HEK293 (cell line): Measurements from ENCODE around the gene MLEC.

ENCODE experiments used
- AEBP2 ChIP-seq: fragments of 450-650 bp; formaldehyde crosslinking; IDR thresholded peaks from 2 replicates; pipeline ENCODE4 v1.5.1; 2016; ENCODE audit warnings: missing biosample characterization, missing genetic modification characterization, borderline replicate concordance
- BCL11A ChIP-seq: fragments of 450-650 bp; formaldehyde crosslinking; IDR thresholded peaks from 2 replicates; pipeline ENCODE4 v1.5.1; 2016; ENCODE audit warnings: low read depth, missing biosample characterization, missing genetic modification characterization
- FEZF1 ChIP-seq: fragments of 450-650 bp; formaldehyde crosslinking; IDR thresholded peaks from 2 replicates; pipeline ENCODE4 v1.5.1; 2016; ENCODE audit warnings: missing biosample characterization, missing genetic modification characterization
- GLI2 ChIP-seq: fragments of 450-650 bp; formaldehyde crosslinking; IDR thresholded peaks from 2 replicates; pipeline ENCODE4; 2017; ENCODE audit warnings: missing biosample characterization, missing genetic modification characterization, low read depth, borderline replicate concordance
- HIC1 ChIP-seq: fragments of 450-650 bp; formaldehyde crosslinking; IDR thresholded peaks from 2 replicates; pipeline ENCODE4 v1.5.1; 2016; ENCODE audit warnings: missing biosample characterization, missing genetic modification characterization
- HOXA7 ChIP-seq: sonication (generic); formaldehyde crosslinking; IDR thresholded peaks from 2 replicates; pipeline ENCODE4 v1.8.1; 2022; ENCODE audit warnings: missing genetic modification reagents, borderline replicate concordance
- IKZF3 ChIP-seq: fragments of 450-650 bp; IDR thresholded peaks from 2 replicates; pipeline ENCODE4 v1.5.0; 2018; ENCODE audit warnings: missing biosample characterization, mild to moderate bottlenecking, missing genetic modification characterization, moderate library complexity
- SCRT2 ChIP-seq: fragments of 450-650 bp; formaldehyde crosslinking; IDR thresholded peaks from 2 replicates; pipeline ENCODE4 v1.5.1; 2016; ENCODE audit warnings: missing biosample characterization, missing genetic modification characterization
- SP7 ChIP-seq: fragments of 450-650 bp; formaldehyde crosslinking; IDR thresholded peaks from 2 replicates; pipeline ENCODE4 v1.5.1; 2016; ENCODE audit warnings: missing biosample characterization, missing genetic modification characterization
- YY1 ChIP-seq: fragments of 450-650 bp; formaldehyde crosslinking; IDR thresholded peaks from 2 replicates; pipeline ENCODE4 v1.5.1; 2018; ENCODE audit warnings: missing biosample characterization, missing genetic modification characterization
- ZBTB1 ChIP-seq: fragments of 450-650 bp; formaldehyde crosslinking; IDR thresholded peaks from 2 replicates; pipeline ENCODE4 v1.5.1; 2016; ENCODE audit warnings: missing biosample characterization, missing genetic modification characterization
- ZBTB26 ChIP-seq: fragments of 450-650 bp; formaldehyde crosslinking; optimal IDR thresholded peaks from 2 replicates; pipeline ENCODE3; 2016; ENCODE audit warnings: missing biosample characterization, mild to moderate bottlenecking, missing genetic modification characterization
- ZFP37 ChIP-seq: fragments of 450-650 bp; formaldehyde crosslinking; IDR thresholded peaks from 2 replicates; pipeline ENCODE4 v1.5.1; 2016; ENCODE audit warnings: missing biosample characterization, missing genetic modification characterization
- ZFP41 ChIP-seq: fragments of 450-650 bp; formaldehyde crosslinking; IDR thresholded peaks from 2 replicates; pipeline ENCODE4 v1.5.1; 2016; ENCODE audit warnings: missing biosample characterization, missing genetic modification characterization, borderline replicate concordance
- ZIC2 ChIP-seq: fragments of 450-650 bp; formaldehyde crosslinking; IDR thresholded peaks from 2 replicates; pipeline ENCODE4 v1.5.1; 2016; ENCODE audit warnings: missing biosample characterization, missing genetic modification characterization
- ZNF155 ChIP-seq: fragments of 450-650 bp; formaldehyde crosslinking; IDR thresholded peaks from 2 replicates; pipeline ENCODE4 v1.5.1; 2016; ENCODE audit warnings: missing biosample characterization, missing genetic modification characterization
- ZNF302 ChIP-seq: fragments of 450-650 bp; formaldehyde crosslinking; IDR thresholded peaks from 2 replicates; pipeline ENCODE4 v1.5.1; 2016; ENCODE audit warnings: missing biosample characterization, missing genetic modification characterization, low read depth
- ZNF426 ChIP-seq: fragments of 450-650 bp; formaldehyde crosslinking; IDR thresholded peaks from 2 replicates; pipeline ENCODE4 v1.5.1; 2017; ENCODE audit warnings: missing biosample characterization, missing genetic modification characterization, mild to moderate bottlenecking, inconsistent platforms, moderate library complexity
- ZNF433 ChIP-seq: fragments of 450-650 bp; formaldehyde crosslinking; IDR thresholded peaks from 2 replicates; pipeline ENCODE4 v1.5.1; 2016; ENCODE audit warnings: missing biosample characterization, missing genetic modification characterization, low read depth
- ZNF555 ChIP-seq: fragments of 450-650 bp; formaldehyde crosslinking; conservative IDR thresholded peaks from 2 replicates; pipeline ENCODE4 v1.5.1; 2017; ENCODE audit warnings: missing biosample characterization, mild to moderate bottlenecking, missing genetic modification characterization, inconsistent platforms
- ZNF610 ChIP-seq: fragments of 450-650 bp; formaldehyde crosslinking; IDR thresholded peaks from 2 replicates; pipeline ENCODE4 v1.5.1; 2016; ENCODE audit warnings: missing biosample characterization, missing genetic modification characterization, borderline replicate concordance
- ZNF658 ChIP-seq: fragments of 450-650 bp; formaldehyde crosslinking; IDR thresholded peaks from 2 replicates; pipeline ENCODE4; 2016; ENCODE audit warnings: missing biosample characterization, missing genetic modification characterization
- ZNF677 ChIP-seq: fragments of 450-650 bp; IDR thresholded peaks from 2 replicates; pipeline ENCODE4 v1.5.0; 2018; ENCODE audit warnings: missing biosample characterization, mild to moderate bottlenecking, missing genetic modification characterization, moderate library complexity
- TF ChIP-seq, protein P1 (sequence below): fragments of 450-650 bp; formaldehyde crosslinking; conservative IDR thresholded peaks from 2 replicates; pipeline ENCODE4 v1.5.1; 2016; ENCODE audit warnings: low read depth, missing biosample characterization, missing genetic modification characterization
- TF ChIP-seq, protein P2 (sequence below): fragments of 450-650 bp; formaldehyde crosslinking; IDR thresholded peaks from 2 replicates; pipeline ENCODE4 v1.5.1; 2016; ENCODE audit warnings: missing biosample characterization, missing genetic modification characterization
- TF ChIP-seq, protein P3 (sequence below): fragments of 450-650 bp; formaldehyde crosslinking; IDR thresholded peaks from 2 replicates; pipeline ENCODE4 v1.5.1; 2016; ENCODE audit warnings: missing biosample characterization, missing genetic modification characterization

Gene MLEC

DNA sequence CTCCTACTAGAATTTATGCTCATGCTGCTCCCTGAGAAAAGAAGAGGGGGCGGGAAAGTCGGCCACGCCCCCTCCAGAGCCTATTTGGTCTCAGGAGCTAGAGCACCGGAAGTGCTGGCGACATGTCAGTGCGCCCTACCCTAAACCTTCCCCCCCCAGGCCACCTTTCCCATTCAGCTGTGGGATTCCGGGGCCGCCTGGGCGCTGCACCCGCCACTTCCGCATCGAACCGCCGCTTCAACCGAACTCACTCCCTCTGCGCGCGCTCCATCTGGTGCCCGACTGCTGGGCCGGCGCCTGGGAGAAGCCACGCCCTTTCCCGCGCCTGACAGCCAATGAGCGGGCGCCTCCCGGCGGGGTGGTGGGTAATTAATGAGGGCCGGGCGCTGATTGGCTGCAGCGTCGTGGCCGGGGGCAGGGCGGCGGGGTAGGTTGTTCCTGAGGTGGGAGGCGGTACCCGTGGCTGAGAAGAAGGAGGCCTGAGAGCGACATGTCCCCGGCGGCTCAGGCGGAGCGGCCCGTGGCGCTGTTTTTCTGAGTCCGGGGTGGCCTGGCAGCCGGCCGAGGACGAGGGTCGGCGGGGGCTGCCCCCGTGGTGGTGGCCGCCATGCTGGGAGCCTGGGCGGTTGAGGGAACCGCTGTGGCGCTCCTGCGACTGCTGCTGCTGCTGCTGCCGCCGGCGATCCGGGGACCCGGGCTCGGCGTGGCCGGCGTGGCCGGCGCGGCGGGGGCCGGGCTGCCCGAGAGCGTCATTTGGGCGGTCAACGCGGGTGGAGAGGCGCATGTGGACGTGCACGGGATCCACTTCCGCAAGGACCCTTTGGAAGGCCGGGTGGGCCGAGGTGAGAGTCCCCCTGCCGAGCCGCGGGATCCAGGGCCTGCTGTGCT lies at the start of gene MLEC (continued):
- TF ChIP-seq, protein P1, sequence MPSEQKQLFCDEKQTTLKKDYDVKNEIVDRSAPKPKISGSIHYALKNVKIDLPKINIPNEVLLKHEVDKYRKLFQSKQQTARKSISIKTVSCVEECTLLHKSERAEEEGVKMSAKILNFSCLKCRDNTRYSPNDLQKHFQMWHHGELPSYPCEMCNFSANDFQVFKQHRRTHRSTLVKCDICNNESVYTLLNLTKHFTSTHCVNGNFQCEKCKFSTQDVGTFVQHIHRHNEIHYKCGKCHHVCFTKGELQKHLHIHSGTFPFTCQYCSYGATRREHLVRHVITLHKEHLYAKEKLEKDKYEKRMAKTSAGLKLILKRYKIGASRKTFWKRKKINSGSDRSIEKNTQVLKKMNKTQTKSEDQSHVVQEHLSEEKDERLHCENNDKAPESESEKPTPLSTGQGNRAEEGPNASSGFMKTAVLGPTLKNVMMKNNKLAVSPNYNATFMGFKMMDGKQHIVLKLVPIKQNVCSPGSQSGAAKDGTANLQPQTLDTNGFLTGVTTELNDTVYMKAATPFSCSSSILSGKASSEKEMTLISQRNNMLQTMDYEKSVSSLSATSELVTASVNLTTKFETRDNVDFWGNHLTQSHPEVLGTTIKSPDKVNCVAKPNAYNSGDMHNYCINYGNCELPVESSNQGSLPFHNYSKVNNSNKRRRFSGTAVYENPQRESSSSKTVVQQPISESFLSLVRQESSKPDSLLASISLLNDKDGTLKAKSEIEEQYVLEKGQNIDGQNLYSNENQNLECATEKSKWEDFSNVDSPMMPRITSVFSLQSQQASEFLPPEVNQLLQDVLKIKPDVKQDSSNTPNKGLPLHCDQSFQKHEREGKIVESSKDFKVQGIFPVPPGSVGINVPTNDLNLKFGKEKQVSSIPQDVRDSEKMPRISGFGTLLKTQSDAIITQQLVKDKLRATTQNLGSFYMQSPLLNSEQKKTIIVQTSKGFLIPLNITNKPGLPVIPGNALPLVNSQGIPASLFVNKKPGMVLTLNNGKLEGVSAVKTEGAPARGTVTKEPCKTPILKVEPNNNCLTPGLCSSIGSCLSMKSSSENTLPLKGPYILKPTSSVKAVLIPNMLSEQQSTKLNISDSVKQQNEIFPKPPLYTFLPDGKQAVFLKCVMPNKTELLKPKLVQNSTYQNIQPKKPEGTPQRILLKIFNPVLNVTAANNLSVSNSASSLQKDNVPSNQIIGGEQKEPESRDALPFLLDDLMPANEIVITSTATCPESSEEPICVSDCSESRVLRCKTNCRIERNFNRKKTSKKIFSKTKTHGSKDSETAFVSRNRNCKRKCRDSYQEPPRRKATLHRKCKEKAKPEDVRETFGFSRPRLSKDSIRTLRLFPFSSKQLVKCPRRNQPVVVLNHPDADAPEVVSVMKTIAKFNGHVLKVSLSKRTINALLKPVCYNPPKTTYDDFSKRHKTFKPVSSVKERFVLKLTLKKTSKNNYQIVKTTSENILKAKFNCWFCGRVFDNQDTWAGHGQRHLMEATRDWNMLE = peak; percentile 74
- TF ChIP-seq SP7 (peak; percentile 92), ZNF658 (tag by site-specific recombination) (no peak), HOXA7 (CRISPR knock-in tag) (no peak), ZNF610 (tag by site-specific recombination) (peak; percentile 38), GLI2 (no peak), ZBTB1 (tag by site-specific recombination) (peak; percentile 96; the same call in 1 of the 2 replicates), FEZF1 (tag by site-specific recombination) (no peak), SCRT2 (no peak), HIC1 (no peak), ZNF302 (no peak), ZNF426 (no peak), AEBP2 (no peak), ZIC2 (tag by site-specific recombination) (no peak; the same call in 1 of the 2 replicates), YY1 (tag by site-specific recombination) (peak; percentile 86), ZFP37 (tag by site-specific recombination) (peak; percentile 84), ZFP41 (tag by site-specific recombination) (no peak), ZNF433 (tag by site-specific recombination) (no peak), ZNF155 (tag by site-specific recombination) (no peak), BCL11A (tag by site-specific recombination) (no peak), ZBTB26 (tag by site-specific recombination) (peak; percentile 87), IKZF3 (peak; percentile 80), ZNF555 (tag by site-specific recombination) (no peak), ZNF677 (0 out of 2 replicates have a peak, but pooled peaks have one; percentile 28)
- TF ChIP-seq, protein P2, sequence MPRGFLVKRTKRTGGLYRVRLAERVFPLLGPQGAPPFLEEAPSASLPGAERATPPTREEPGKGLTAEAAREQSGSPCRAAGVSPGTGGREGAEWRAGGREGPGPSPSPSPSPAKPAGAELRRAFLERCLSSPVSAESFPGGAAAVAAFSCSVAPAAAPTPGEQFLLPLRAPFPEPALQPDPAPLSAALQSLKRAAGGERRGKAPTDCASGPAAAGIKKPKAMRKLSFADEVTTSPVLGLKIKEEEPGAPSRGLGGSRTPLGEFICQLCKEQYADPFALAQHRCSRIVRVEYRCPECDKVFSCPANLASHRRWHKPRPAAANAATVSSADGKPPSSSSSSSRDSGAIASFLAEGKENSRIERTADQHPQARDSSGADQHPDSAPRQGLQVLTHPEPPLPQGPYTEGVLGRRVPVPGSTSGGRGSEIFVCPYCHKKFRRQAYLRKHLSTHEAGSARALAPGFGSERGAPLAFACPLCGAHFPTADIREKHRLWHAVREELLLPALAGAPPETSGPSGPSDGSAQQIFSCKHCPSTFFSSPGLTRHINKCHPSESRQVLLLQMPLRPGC (tag by site-specific recombination) = peak; percentile 82
- TF ChIP-seq, protein P3, sequence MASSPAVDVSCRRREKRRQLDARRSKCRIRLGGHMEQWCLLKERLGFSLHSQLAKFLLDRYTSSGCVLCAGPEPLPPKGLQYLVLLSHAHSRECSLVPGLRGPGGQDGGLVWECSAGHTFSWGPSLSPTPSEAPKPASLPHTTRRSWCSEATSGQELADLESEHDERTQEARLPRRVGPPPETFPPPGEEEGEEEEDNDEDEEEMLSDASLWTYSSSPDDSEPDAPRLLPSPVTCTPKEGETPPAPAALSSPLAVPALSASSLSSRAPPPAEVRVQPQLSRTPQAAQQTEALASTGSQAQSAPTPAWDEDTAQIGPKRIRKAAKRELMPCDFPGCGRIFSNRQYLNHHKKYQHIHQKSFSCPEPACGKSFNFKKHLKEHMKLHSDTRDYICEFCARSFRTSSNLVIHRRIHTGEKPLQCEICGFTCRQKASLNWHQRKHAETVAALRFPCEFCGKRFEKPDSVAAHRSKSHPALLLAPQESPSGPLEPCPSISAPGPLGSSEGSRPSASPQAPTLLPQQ (tag by site-specific recombination) = peak; percentile 87
